IPS-20b (cell line): Measurements from ENCODE around the gene CHORDC1.

Source experiments
- H3K27ac ChIP-seq: one replicate; pipeline ENCODE4 v1.5.1; 2013; ENCODE audit warnings: low read length
- H3K27me3 ChIP-seq: 2 replicates; pipeline ENCODE4 v1.6.1; 2013; ENCODE audit warnings: mild to moderate bottlenecking, low read length, inconsistent platforms; ENCODE audit not compliant: insufficient read depth
- H3K36me3 ChIP-seq: 2 replicates; pipeline ENCODE4 v1.6.1; 2013; ENCODE audit warnings: low read depth, mild to moderate bottlenecking, inconsistent platforms, low read length, moderate library complexity; ENCODE audit not compliant: insufficient read depth
- H3K4me1 ChIP-seq: 2 replicates; pipeline ENCODE4 v1.6.1; 2013; ENCODE audit warnings: mild to moderate bottlenecking, control low read depth, inconsistent platforms, low read length, moderate library complexity; ENCODE audit not compliant: insufficient read depth
- H3K4me3 ChIP-seq: 2 replicates; pipeline ENCODE4 v1.5.1; 2013; ENCODE audit warnings: mild to moderate bottlenecking, low read length, inconsistent platforms
- H3K9ac ChIP-seq: 2 replicates; pipeline ENCODE4 v1.6.1; 2013; ENCODE audit warnings: low read depth, mild to moderate bottlenecking, inconsistent platforms, low read length, moderate library complexity
- H3K9me3 ChIP-seq: 2 replicates; pipeline ENCODE4 v1.6.1; 2013; ENCODE audit warnings: mild to moderate bottlenecking, low read depth, low read length, inconsistent platforms; ENCODE audit not compliant: insufficient read depth

The CHORDC1 gene

GRCh38 chr11:90222459-90223247, at the start of gene CHORDC1:
CHORDC1 (minus strand) TSS chr11:90223049; CDS start chr11:90222954, 95 bp downstream.
- no peaks in the 10 kb centered on the region for H3K36me3 ChIP-seq
- peak within 1 kb of the TSS; percentile 43 for H3K27ac ChIP-seq
- no peaks in the 10 kb centered on the region for H3K27me3 ChIP-seq
- peak within 1 kb of the TSS; percentile 98 for H3K4me3 ChIP-seq
- H3K4me1 ChIP-seq: peaks cover 12% of the 10 kb centered on the region
- no peaks in the 10 kb centered on the region for H3K9me3 ChIP-seq
- H3K9ac ChIP-seq: peak within 1 kb of the TSS; percentile 91

- Histone ChIP-seq H3K9ac (no peak overlapping the region), H3K4me1 (no peaks in the 10 kb centered on the region), H3K27me3 (no peaks in the 10 kb centered on the region)
Observed at GRCh38 chr11:90257158-90257525, 34.3 kb upstream of the CHORDC1 start.

DNA sequence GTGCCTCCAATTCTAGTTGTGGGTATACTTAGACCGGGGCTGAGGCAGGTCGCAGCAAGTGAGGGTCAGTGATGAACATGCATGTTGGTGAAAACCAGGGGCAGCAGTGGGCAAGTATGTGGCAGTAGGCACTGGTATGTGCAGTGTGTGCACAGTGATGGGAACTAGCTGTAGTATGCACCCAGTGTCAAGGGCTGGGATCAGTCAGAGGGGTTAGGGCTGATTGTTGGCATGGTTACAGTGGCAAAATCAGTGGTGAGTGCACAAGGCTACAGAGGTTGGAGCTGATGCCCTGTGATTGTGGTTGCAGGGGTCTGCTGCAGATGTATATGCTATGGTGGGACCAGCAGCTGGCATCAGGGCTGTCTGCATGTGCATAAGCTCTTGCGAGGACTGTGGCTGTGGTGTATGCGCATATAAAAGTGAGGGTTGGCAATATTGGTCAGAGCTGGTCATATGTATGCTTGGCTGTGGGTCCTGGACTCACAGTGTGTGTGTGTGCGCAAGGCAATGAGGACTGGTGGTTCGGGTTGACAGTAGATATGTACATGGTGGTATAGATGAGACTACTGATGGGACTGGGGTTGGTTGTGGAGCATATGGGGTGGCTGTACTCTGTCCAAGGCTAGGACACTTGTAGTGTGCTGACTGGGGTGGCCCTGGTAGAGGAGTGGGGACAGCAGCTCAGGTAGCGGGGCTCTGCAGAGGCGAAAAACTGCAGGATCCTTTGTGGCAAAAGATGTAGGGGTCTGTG, 33.7 kb upstream of the CHORDC1 start:
- no peaks in the 10 kb centered on the region for H3K36me3 ChIP-seq
- H3K27ac ChIP-seq: no peak overlapping the region
- H3K9ac ChIP-seq: no peak overlapping the region
- H3K9me3 ChIP-seq: no peaks in the 10 kb centered on the region
- H3K27me3 ChIP-seq: no peaks in the 10 kb centered on the region
- H3K4me1 ChIP-seq: no peaks in the 10 kb centered on the region
- H3K4me3 ChIP-seq: no peak overlapping the region

More at GRCh38 chr11:90257158-90257525, 34.3 kb upstream of the CHORDC1 start:
- H3K9me3 ChIP-seq: no peaks in the 10 kb centered on the region
- no peak overlapping the region for H3K27ac ChIP-seq
- no peaks in the 10 kb centered on the region for H3K36me3 ChIP-seq
- no peak overlapping the region for H3K4me3 ChIP-seq

DNA sequence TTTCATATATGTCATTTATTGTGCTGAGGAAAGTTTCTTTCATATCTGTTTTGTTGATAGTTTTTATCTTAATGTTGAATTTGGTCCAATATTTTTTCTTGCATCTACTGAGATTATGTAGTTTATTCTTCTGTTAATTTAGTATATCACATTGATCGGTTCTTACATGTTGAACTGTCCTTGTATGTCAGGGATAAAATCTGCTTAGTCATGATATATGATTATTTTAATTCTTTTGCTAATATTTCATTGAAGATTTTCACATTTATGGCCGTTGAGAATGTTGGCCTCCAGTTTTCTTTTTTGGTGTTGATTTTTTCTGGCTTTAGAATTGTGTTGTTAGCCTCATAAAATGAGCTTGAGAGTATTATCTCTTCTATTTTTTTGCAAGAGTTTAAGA, 31.2 kb upstream of the CHORDC1 start:
- no peaks in the 10 kb centered on the region for H3K9me3 ChIP-seq
- no peaks in the 10 kb centered on the region for H3K4me1 ChIP-seq
- H3K27me3 ChIP-seq: no peaks in the 10 kb centered on the region
- no peak overlapping the region for H3K27ac ChIP-seq
- no peak overlapping the region for H3K9ac ChIP-seq
- no peak overlapping the region for H3K4me3 ChIP-seq
- no peaks in the 10 kb centered on the region for H3K36me3 ChIP-seq

DNA sequence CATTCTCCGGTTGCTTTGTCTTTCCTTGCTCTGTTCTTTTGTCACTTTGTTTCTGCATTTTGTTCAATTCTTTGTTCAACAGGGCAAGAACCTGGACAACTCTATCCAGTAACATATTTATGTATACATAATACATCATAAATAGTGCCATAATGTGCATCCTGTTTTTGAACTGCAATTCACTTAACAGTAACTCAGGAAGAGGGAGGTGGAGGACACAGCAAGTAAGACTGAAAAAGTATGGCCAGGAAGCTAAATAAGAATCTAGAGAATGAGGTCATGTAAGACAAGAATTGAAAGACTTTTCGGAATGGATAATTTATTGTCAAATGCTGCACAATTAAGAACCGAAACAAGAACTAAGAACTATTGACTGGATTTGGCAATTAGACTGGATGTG, 29.2 kb upstream of the CHORDC1 start:
- H3K4me3 ChIP-seq: no peak overlapping the region
- no peaks in the 10 kb centered on the region for H3K9me3 ChIP-seq
- no peaks in the 10 kb centered on the region for H3K27me3 ChIP-seq

GRCh38 chr11:90251599-90251998, 28.8 kb upstream of the CHORDC1 start:
- no peak overlapping the region for H3K4me3 ChIP-seq
- no peak overlapping the region for H3K9ac ChIP-seq
- no peaks in the 10 kb centered on the region for H3K9me3 ChIP-seq
- H3K4me1 ChIP-seq: no peaks in the 10 kb centered on the region
- no peaks in the 10 kb centered on the region for H3K27me3 ChIP-seq
- no peak overlapping the region for H3K27ac ChIP-seq
- no peaks in the 10 kb centered on the region for H3K36me3 ChIP-seq

More for the DNA sequence above, 29.2 kb upstream of the CHORDC1 start:
- Histone ChIP-seq H3K36me3 (no peaks in the 10 kb centered on the region), H3K27ac (no peak overlapping the region), H3K9ac (no peak overlapping the region), H3K4me1 (no peaks in the 10 kb centered on the region)

DNA sequence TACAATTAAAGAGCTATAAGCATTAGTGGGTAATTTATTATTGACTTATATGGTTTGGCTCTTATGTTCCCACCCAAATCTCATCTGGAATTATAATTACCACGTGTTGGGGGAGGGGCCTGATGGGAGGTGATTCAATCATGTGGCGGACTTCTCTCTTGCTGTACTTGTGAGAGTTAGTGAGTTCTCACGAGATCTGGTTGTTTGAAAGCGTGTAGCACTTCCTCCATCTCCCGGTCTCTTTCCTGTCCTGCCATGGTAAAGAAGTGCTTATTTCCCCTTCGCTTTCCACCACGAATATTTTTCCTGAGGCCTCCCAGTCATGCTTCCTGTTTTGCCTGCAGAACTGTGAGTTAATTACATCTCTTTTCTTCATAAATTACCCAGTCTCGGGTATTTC, 28.1 kb upstream of the CHORDC1 start:
- Histone ChIP-seq H3K27ac (no peak overlapping the region), H3K4me3 (no peak overlapping the region), H3K27me3 (no peaks in the 10 kb centered on the region), H3K4me1 (no peaks in the 10 kb centered on the region), H3K9me3 (no peaks in the 10 kb centered on the region), H3K36me3 (no peaks in the 10 kb centered on the region), H3K9ac (no peak overlapping the region)

DNA sequence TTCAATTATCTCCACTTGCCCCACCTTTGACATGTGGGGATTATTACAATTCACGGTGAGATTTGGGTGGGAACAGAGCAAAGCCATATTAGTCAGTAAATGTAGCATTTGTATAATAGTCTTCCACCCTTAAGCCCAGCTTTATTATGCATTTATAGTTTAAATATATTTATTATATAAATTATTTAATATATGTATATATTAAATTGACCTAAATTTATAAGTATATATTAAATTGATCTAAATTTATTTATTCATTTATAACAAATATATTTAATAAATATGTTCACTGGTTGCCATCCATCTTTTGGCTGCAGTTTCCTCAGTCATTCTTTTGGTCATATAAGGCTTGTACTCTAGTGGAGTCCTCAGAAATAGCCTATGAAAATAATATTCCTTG, 23.6 kb upstream of the CHORDC1 start:
- no peaks in the 10 kb centered on the region for H3K9me3 ChIP-seq
- H3K4me1 ChIP-seq: peaks cover 13% of the 10 kb centered on the region; the same call in 1 of the 2 replicates
- H3K27ac ChIP-seq: no peak overlapping the region
- H3K36me3 ChIP-seq: no peaks in the 10 kb centered on the region
- H3K9ac ChIP-seq: no peak overlapping the region
- no peaks in the 10 kb centered on the region for H3K27me3 ChIP-seq
- H3K4me3 ChIP-seq: no peak overlapping the region

DNA sequence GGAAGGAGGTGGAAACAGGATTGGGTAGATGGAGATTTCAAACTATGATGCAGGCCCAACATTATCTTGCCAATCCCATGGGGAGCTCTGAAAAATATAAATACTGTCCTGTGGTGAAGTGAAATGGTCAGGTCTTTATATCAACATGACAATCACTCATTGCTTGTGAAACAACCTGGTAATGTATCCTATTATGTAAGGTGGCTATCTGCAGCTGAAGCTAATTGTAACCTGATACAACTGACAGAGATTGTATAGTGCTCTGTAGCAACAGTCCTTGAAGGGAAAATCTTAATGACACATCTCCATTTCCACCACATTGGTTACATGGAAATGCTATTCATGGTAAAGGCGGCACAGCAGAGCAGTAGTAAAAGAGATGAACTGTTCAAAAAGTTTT, 20.7 kb upstream of the CHORDC1 start:
- no peak overlapping the region for H3K9ac ChIP-seq
- no peaks in the 10 kb centered on the region for H3K27me3 ChIP-seq
- H3K36me3 ChIP-seq: no peaks in the 10 kb centered on the region
- H3K27ac ChIP-seq: no peak overlapping the region
- H3K9me3 ChIP-seq: no peaks in the 10 kb centered on the region
- peaks cover 13% of the 10 kb centered on the region; the same call in 1 of the 2 replicates for H3K4me1 ChIP-seq
- peak overlapping the region; percentile 34 for H3K4me3 ChIP-seq

DNA sequence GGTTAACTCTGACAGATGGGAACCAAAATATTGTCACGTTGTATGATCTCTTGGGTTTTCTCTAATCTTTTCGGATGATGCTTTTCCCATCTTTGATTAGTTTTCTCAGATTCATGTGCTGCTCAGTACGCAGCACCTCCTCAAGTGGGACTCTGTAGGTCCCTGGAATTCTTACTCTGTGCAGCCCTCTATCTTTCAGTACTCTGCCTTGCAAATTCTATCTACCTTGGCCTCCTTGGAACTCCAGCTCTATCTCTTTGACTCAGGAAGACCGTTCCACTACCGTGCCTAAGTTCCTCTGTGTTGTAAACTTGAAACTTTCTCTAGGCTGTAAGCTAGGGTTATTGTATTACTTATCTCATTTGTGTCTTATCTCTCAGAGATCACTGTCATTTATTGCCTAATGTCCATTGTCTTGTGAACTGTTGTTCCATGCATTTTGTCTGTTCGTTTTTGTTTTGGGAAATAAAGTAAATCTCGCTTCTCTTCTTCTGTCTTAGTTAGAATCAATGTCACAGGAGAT, 20.1 kb upstream of the CHORDC1 start:
- H3K4me1 ChIP-seq: peaks cover 13% of the 10 kb centered on the region; the same call in 1 of the 2 replicates
- no peaks in the 10 kb centered on the region for H3K27me3 ChIP-seq
- H3K36me3 ChIP-seq: no peaks in the 10 kb centered on the region
- peak overlapping the region; percentile 34 for H3K4me3 ChIP-seq
- H3K9me3 ChIP-seq: no peaks in the 10 kb centered on the region
- no peak overlapping the region for H3K9ac ChIP-seq
- H3K27ac ChIP-seq: no peak overlapping the region

DNA sequence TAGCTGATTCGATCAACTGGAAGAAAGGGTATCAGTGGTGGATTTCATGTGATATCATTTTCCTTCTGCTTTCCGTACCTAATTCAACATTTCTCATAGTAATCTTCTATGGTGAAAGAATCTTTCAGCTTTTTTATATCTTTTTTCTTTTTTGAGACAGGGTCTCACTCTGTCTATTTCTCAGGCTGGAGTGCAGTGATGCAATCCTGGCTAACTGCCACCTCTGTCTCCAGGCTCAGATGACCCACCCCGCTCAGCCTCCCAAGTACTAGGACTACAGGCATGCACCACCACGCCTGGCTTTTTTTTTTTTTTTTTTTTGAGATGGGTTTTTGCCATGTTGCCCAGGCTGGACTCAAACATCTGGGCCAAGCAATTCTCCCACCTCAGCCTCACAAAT, 18.6 kb upstream of the CHORDC1 start:
- no peak overlapping the region for H3K27ac ChIP-seq
- H3K36me3 ChIP-seq: no peaks in the 10 kb centered on the region
- H3K4me1 ChIP-seq: peaks cover 13% of the 10 kb centered on the region; the same call in 1 of the 2 replicates
- H3K4me3 ChIP-seq: no peak overlapping the region
- no peaks in the 10 kb centered on the region for H3K27me3 ChIP-seq
- H3K9ac ChIP-seq: no peak overlapping the region
- H3K9me3 ChIP-seq: no peaks in the 10 kb centered on the region
